GM12878 (cell line): ENCODE data around the gene SCYL1. TPM values are rescaled to one million over a fixed set of nuclear protein-coding genes. Genes with fewer than 3 reads are reported as not detected.
A peak's percentile ranks its signal among the peaks of the same experiment; 100 is the strongest.

ENCODE experiments used
- CEBPB ChIP-seq, 2 experiments: fragments of 150-350 bp in 1 of 2; IDR thresholded peaks; 2 replicates each; pipeline ENCODE4 v1.6.1; 2012 to 2014; ENCODE audit warnings: low read depth in 2 of 2, low read length in 2 of 2, borderline replicate concordance in 1 of 2, inconsistent platforms in 1 of 2
- CHD4 ChIP-seq: fragments of 200-600 bp; sonication (generic); IDR thresholded peaks from 2 replicates; pipeline ENCODE4 v1.6.1; 2016; ENCODE audit warnings: mild to moderate bottlenecking
- CREM ChIP-seq: IDR thresholded peaks from 2 replicates; pipeline ENCODE4 v1.6.1; 2014; ENCODE audit warnings: antibody characterized with exemption, low read depth
- EGR1 ChIP-seq, 2 experiments: IDR thresholded peaks; 1 replicate in 1 of 2; 2 replicates in 1 of 2; pipeline ENCODE4 v1.6.1; 2011 to 2012; ENCODE audit warnings: low read depth in 2 of 2, low read length in 2 of 2, borderline replicate concordance in 1 of 2, mild to moderate bottlenecking in 1 of 2, moderate library complexity in 1 of 2
- IKZF2 ChIP-seq, 2 experiments: fragments of 450-650 bp; IDR thresholded peaks; 2 replicates each; pipeline ENCODE4 v1.6.1; 2017; ENCODE audit warnings: mild to moderate bottlenecking in 2 of 2, moderate library complexity in 2 of 2
- JUNB ChIP-seq: IDR thresholded peaks from 2 replicates; pipeline ENCODE4 v1.6.1; 2016; ENCODE audit warnings: antibody characterized with exemption, mild to moderate bottlenecking
- MXI1 ChIP-seq: fragments of 150-350 bp; IDR thresholded peaks from 2 replicates; pipeline ENCODE4 v1.6.1; 2011; ENCODE audit warnings: low read depth, mild to moderate bottlenecking, inconsistent platforms, low read length, improper control_type of control experiment
- NFYB ChIP-seq: IDR thresholded peaks from 2 replicates; pipeline ENCODE4 v1.6.1; 2011; ENCODE audit warnings: low read depth, mild to moderate bottlenecking, low read length, improper control_type of control experiment, moderate library complexity; ENCODE audit not compliant: insufficient read depth
- POLR2AphosphoS5 ChIP-seq: IDR thresholded peaks from 2 replicates; pipeline ENCODE4 v1.6.1; 2011; ENCODE audit warnings: mild to moderate bottlenecking, low read length, inconsistent platforms
- RBBP5 ChIP-seq: fragments of 200-600 bp; sonication (generic); conservative IDR thresholded peaks from 2 replicates; pipeline ENCODE4 v1.6.1; 2016
- SMAD5 ChIP-seq: IDR thresholded peaks from 2 replicates; pipeline ENCODE4 v1.6.1; 2016; ENCODE audit warnings: antibody characterized with exemption, low read depth
- SP1 ChIP-seq: IDR thresholded peaks from one replicate; pipeline ENCODE4 v1.6.1; 2011; ENCODE audit warnings: low read depth, low read length
- STAT3 ChIP-seq: IDR thresholded peaks from 2 replicates; pipeline ENCODE4 v1.6.1; 2011; ENCODE audit warnings: low read depth, low read length, improper control_type of control experiment
- SUPT20H ChIP-seq: IDR thresholded peaks from 2 replicates; pipeline ENCODE4 v1.6.1; 2011; ENCODE audit warnings: low read depth, mild to moderate bottlenecking, low read length, moderate library complexity, borderline replicate concordance; ENCODE audit not compliant: control insufficient read depth
- polyA plus RNA-seq, 11 experiments: library from polyadenylated mRNA; depleted of rRNA in 4 of 11; unstranded in 6 of 11; stranded (reverse) in 5 of 11; fragments of >200 nt; fragmentation: Nextera tagmentation in 4 of 11; fragmentation: Illumina TruSeq in 1 of 11; extraction: Ambion mirVana in 4 of 11; extraction: Trizol in 1 of 11; gene quantifications; 1 replicate in 1 of 11; 2 replicates in 10 of 11; pipeline versions ENCODE4 v1.2.1 to v1.2.3, GENCODE V29; 2011 to 2016; ENCODE audit warnings: inconsistent platforms in 2 of 11, missing spikeins in 2 of 11, low read depth in 1 of 11
- total RNA-seq, 4 experiments: library from RNA; depleted of rRNA in 3 of 4; stranded (reverse); fragments of >200 nt in 3 of 4; fragmentation: Illumina TruSeq in 1 of 4; extraction: Trizol in 1 of 4; gene quantifications; 2 replicates each; pipeline versions ENCODE4 v1.2.1 to v1.2.3, GENCODE V29; 2013 to 2021
- TF ChIP-seq, protein P1 (sequence below): fragments of 450-650 bp; formaldehyde crosslinking; IDR thresholded peaks from 2 replicates; pipeline ENCODE4 v1.4.0; 2020; ENCODE audit warnings: mild to moderate bottlenecking, moderate library complexity
- TF ChIP-seq, protein P2 (sequence below): fragments of 450-650 bp; formaldehyde crosslinking; IDR thresholded peaks from 2 replicates; pipeline ENCODE4 v1.5.0; 2022; ENCODE audit warnings: mild to moderate bottlenecking, missing genetic modification characterization
- TF ChIP-seq, protein P3 (sequence below): fragments of 450-650 bp; IDR thresholded peaks from 2 replicates; pipeline ENCODE4 v1.6.1; 2018; ENCODE audit warnings: mild to moderate bottlenecking, low read depth, moderate library complexity; ENCODE audit not compliant: partially characterized antibody

Gene SCYL1
- total and polyA plus RNA-seq, 10 of the 15 experiments (the other 5 are each of a cell fraction or from before 2014, with no cell fraction given): 0.80 to 82.7 (median 51.2) TPM

DNA sequence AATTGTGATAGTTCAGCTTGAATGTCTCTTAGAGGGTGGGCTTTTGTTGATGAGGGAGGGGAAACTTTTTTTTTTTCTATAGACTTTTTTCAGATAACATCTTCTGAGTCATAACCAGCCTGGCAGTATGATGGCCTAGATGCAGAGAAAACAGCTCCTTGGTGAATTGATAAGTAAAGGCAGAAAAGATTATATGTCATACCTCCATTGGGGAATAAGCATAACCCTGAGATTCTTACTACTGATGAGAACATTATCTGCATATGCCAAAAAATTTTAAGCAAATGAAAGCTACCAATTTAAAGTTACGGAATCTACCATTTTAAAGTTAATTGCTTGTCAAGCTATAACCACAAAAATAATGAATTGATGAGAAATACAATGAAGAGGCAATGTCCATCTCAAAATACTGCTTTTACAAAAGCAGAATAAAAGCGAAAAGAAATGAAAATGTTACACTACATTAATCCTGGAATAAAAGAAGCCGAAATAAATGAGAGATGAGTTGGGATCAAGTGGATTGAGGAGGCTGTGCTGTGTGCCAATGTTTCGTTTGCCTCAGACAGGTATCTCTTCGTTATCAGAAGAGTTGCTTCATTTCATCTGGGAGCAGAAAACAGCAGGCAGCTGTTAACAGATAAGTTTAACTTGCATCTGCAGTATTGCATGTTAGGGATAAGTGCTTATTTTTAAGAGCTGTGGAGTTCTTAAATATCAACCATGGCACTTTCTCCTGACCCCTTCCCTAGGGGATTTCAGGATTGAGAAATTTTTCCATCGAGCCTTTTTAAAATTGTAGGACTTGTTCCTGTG, 22.1 kb upstream of the SCYL1 start (continued):
- TF ChIP-seq MXI1 (0 out of 2 replicates have a peak, but pooled peaks have one; percentile 49), SMAD5 (peak; percentile 87), CHD4 (no peak), RBBP5 (no peak), SUPT20H (no peak), IKZF2 (IDR thresholded peaks at IDR 0.05) (peak in 1 of 2 experiments; percentile 9; a peak in 1 of 4 replicates), CEBPB (IDR thresholded peaks at IDR 0.05; ENCODE audit: borderline replicate concordance in 1 of 2, low read depth in 2 of 2, low read length in 2 of 2) (no peak; a peak in 2 of 4 replicates), EGR1 (IDR thresholded peaks at IDR 0.05; ENCODE audit: borderline replicate concordance in 1 of 2, low read depth in 2 of 2, low read length in 2 of 2) (no peak), STAT3 (no peak), SP1 (no peak), JUNB (peak; percentile 19), POLR2AphosphoS5 (peak; percentile 99), NFYB (no peak), CREM (no peak)
- TF ChIP-seq, protein P1, sequence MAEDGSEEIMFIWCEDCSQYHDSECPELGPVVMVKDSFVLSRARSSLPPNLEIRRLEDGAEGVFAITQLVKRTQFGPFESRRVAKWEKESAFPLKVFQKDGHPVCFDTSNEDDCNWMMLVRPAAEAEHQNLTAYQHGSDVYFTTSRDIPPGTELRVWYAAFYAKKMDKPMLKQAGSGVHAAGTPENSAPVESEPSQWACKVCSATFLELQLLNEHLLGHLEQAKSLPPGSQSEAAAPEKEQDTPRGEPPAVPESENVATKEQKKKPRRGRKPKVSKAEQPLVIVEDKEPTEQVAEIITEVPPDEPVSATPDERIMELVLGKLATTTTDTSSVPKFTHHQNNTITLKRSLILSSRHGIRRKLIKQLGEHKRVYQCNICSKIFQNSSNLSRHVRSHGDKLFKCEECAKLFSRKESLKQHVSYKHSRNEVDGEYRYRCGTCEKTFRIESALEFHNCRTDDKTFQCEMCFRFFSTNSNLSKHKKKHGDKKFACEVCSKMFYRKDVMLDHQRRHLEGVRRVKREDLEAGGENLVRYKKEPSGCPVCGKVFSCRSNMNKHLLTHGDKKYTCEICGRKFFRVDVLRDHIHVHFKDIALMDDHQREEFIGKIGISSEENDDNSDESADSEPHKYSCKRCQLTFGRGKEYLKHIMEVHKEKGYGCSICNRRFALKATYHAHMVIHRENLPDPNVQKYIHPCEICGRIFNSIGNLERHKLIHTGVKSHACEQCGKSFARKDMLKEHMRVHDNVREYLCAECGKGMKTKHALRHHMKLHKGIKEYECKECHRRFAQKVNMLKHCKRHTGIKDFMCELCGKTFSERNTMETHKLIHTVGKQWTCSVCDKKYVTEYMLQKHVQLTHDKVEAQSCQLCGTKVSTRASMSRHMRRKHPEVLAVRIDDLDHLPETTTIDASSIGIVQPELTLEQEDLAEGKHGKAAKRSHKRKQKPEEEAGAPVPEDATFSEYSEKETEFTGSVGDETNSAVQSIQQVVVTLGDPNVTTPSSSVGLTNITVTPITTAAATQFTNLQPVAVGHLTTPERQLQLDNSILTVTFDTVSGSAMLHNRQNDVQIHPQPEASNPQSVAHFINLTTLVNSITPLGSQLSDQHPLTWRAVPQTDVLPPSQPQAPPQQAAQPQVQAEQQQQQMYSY: peak; percentile 75
- TF ChIP-seq, protein P2, sequence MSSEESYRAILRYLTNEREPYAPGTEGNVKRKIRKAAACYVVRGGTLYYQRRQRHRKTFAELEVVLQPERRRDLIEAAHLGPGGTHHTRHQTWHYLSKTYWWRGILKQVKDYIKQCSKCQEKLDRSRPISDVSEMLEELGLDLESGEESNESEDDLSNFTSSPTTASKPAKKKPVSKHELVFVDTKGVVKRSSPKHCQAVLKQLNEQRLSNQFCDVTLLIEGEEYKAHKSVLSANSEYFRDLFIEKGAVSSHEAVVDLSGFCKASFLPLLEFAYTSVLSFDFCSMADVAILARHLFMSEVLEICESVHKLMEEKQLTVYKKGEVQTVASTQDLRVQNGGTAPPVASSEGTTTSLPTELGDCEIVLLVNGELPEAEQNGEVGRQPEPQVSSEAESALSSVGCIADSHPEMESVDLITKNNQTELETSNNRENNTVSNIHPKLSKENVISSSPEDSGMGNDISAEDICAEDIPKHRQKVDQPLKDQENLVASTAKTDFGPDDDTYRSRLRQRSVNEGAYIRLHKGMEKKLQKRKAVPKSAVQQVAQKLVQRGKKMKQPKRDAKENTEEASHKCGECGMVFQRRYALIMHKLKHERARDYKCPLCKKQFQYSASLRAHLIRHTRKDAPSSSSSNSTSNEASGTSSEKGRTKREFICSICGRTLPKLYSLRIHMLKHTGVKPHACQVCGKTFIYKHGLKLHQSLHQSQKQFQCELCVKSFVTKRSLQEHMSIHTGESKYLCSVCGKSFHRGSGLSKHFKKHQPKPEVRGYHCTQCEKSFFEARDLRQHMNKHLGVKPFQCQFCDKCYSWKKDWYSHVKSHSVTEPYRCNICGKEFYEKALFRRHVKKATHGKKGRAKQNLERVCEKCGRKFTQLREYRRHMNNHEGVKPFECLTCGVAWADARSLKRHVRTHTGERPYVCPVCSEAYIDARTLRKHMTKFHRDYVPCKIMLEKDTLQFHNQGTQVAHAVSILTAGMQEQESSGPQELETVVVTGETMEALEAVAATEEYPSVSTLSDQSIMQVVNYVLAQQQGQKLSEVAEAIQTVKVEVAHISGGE (CRISPR knock-in tag): peak; percentile 72
- TF ChIP-seq, protein P3, sequence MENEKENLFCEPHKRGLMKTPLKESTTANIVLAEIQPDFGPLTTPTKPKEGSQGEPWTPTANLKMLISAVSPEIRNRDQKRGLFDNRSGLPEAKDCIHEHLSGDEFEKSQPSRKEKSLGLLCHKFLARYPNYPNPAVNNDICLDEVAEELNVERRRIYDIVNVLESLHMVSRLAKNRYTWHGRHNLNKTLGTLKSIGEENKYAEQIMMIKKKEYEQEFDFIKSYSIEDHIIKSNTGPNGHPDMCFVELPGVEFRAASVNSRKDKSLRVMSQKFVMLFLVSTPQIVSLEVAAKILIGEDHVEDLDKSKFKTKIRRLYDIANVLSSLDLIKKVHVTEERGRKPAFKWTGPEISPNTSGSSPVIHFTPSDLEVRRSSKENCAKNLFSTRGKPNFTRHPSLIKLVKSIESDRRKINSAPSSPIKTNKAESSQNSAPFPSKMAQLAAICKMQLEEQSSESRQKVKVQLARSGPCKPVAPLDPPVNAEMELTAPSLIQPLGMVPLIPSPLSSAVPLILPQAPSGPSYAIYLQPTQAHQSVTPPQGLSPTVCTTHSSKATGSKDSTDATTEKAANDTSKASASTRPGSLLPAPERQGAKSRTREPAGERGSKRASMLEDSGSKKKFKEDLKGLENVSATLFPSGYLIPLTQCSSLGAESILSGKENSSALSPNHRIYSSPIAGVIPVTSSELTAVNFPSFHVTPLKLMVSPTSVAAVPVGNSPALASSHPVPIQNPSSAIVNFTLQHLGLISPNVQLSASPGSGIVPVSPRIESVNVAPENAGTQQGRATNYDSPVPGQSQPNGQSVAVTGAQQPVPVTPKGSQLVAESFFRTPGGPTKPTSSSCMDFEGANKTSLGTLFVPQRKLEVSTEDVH: no peak
